Glomerular visceral epithelial cell (primary cell): ENCODE results near the gene PEX1.
"Not testable (repeated sequence)": the region's sequence is repeated elsewhere in the genome, so short reads cannot be mapped to it uniquely, and the experiment has no call there.

ENCODE experiments used
- DNase-seq: peaks from one replicate; pipeline ENCODE4 v3.0.0-alpha.2; 2016; ENCODE audit errors: extremely low spot score

PEX1 gene

GRCh38 chr7:92528188-92528957 is at the start of gene PEX1, which contains the start of gene RBM48:
TSS of gene PEX1 (minus strand) at chr7:92528520. CDS start at chr7:92528435, 85 bp downstream.
TSS of gene RBM48 (plus strand) at chr7:92528795. CDS start at chr7:92528814, 19 bp downstream.
- DNase-seq = peak; percentile 99

GRCh38 chr7:92576296-92576695 is 48.0 kb upstream of the PEX1 start:
- DNase-seq = no peak

GRCh38 chr7:92569137-92569536 is 40.8 kb upstream of the PEX1 start:
- no peak for DNase-seq

DNA sequence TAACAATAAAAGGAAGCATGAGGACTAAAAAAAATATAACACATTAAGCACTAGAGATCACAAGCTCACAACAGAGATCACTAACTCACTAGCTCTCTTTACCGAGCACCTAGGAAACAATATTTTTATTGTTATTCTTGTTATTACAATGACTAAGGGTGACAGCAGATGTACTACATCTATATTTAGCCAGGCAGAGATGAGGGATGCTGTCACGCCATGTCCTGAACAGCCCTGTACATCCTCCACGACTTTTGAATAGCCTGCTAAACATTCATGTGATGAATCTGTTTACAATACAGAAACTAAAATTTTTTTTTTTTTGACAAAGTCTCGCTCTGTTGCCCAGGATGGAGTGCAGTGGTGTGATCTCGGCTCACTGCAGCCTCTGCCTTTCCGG is 39.1 kb upstream of the PEX1 start:
- no peak for DNase-seq

DNA sequence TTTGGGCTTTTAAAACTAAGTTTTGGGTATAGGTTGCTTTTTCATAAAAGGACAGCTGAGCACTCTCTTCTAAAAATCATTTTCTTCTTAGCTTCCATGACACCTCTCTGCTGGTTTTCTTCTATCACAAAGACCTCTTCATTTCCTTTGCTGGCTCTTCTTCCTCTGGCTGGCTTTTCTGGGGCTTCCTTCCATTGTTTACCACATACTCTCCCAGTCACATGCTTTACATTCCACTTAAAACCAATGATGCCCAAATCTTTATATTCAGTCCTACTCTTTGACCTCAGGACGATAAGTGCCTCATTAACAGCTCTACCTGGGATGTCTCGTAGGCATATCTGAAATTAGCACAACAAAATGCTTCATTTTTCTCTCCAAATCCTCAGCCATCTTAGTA is 35.0 kb upstream of the PEX1 start:
- no peak for DNase-seq

GRCh38 chr7:92560602-92561001 is 32.3 kb upstream of the PEX1 start:
- DNase-seq = no peak

GRCh38 chr7:92557808-92558362 is 29.6 kb upstream of the PEX1 start:
- no peak for DNase-seq

DNA sequence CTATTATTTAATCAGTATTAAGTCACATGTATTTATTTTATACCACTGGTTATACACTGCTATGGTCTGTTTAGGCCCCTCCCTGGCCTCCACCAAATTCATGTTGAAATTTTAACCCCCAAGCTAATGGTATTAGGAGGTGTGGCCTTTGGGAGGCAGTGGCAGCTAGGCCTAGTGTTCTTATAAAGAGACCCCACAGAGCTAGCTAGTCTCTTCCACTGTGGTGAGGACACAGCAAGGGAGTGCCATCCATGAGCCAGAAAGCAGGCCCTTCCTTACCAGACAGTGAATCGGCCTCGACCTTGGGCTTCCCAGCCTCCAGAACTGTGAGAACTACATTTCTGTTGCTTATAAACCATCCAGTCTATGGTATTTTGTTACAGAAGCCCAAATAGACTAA is 28.9 kb upstream of the PEX1 start:
- DNase-seq = no peak

DNA sequence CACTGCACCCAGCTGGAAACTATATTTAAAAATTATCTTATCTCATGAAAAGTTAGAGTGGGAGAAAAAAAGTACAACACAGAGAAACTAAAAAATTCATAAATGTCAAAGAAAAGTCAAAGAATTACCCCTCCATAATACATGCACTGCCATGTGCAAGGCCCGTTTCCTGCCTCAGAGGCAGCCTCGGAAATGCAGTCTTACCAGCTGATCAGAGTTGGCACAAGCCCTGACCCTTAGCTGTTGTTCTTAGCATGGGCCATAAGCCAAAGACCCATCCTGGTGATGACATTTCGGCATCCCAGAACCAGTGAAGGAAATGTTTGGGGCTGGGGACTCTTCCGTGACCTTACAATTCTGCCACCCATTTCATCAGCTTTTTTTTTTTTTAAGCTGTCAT is 21.9 kb upstream of the PEX1 start:
- no peak for DNase-seq

DNA sequence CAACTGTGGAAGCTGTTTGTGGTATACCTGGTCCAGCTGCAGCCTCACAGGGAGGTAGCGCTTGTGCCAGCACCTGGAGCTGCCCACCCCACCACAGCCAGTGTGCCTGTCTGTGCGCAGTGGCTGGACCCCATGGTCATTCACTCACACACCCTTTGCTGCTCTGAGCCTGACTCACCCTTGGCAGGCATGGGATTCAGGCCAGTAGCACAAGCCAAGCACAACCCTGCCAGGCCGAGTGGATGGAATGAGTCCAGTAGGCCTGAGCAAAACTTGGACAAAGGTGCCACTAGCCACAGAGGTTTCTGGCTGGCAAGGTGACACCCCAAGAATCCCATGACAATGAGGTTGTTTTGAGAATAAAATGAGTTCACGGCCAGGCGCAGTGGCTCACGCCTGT is 19.3 kb upstream of the PEX1 start:
- DNase-seq = no peak

DNA sequence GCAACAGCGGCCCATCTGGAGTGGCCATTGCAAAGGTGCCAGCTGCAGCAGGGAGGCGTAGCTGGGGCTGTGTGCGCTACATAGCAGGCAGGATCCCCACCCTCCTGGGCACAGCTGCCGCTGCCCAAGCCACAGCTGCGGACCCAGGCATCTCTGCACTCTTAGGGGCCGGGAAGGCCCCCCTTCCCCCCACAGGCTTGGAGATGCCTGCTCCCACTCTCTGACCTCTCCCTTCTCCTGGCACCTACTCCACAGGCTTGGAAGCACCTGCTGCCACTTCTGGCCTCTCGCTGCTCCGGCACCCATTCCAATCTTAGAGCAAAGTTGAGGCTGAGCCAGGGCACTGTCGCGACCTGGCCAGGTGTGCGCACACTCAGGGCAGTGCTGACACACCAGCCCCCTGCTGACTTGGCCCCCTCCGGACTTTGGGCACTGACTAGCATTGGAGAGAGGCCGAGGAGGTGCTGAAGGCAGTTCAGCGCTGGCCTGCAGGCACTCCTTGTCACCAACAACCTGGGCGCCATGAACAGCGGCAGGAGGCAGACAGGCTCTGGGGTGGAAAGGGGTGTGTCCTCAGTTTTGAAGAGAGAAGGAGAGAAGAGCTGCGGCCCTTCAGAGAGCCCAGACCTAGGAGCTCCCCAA is 18.7 kb upstream of the PEX1 start:
- DNase-seq = no peak

DNA sequence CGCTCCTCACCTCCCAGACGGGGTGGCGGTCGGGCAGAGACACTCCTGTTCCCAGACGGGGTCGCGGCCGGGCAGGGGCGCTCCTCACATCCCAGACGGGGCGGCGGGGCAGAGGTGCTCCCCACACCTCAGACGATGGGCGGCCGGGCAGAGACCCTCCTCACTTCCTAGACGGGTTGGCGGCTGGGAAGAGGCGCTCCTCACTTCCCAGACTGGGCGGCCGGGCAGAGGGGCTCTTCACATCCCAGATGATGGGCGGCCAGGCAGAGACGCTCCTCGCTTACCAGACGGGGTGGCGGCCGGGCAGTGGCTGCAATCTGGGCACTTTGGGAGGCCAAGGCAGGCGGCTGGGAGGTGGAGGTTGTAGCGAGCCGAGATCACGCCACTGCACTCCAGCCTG is 16.8 kb upstream of the PEX1 start:
- DNase-seq = not testable (repeated sequence)

DNA sequence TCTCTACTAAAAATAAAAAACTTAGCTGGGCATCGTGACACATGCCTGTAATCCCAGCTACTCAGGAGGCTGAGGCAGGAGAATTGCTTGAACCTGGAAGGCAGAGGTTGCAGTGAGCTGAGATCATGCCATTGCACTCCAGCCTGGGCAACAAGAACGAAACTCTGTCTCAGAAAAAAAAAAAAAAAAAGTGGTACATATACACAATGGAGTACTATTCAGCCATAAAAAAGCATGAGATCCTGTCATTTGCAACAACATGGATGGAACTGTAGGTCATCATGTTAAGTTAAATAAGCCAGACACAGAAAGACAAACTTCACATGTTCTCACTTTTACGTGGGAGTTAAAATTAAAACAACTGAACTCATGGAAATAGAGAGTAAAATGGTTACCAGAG is 15.2 kb upstream of the PEX1 start:
- not testable (repeated sequence) for DNase-seq

DNA sequence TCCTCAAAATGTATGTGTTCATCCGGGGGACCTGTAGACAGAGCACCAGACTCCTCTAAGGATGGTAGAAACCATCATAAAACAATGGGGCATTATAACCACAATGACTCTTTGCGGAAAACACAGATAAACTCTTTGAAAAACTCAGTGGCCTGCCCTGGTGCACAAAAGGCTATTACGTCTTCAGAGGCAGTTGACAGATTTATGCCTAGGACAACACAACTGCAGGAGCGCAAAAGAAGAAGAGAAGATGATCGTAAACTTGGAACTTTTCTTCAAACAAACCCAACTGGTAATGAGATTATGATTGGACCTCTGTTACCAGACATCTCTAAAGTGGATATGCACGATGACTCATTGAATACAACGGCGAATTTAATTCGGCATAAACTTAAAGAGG is 6.3 kb upstream of the PEX1 start:
- DNase-seq = no peak

DNA sequence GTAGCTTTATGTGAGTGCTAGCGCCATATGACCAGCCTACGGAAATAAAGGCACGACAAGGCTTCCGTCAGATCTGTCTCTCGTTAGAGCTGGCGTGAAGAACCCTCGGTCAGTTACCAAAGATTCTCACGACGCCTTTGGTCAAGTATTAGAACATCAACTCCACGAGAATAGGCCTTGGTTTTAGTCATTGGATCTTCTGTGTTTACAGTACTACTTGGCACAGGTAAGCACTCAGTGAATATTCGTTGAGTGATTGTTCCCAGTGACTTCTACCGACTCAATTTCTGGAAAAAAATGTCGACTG is 591 bp upstream of the PEX1 start:
- no peak for DNase-seq

DNA sequence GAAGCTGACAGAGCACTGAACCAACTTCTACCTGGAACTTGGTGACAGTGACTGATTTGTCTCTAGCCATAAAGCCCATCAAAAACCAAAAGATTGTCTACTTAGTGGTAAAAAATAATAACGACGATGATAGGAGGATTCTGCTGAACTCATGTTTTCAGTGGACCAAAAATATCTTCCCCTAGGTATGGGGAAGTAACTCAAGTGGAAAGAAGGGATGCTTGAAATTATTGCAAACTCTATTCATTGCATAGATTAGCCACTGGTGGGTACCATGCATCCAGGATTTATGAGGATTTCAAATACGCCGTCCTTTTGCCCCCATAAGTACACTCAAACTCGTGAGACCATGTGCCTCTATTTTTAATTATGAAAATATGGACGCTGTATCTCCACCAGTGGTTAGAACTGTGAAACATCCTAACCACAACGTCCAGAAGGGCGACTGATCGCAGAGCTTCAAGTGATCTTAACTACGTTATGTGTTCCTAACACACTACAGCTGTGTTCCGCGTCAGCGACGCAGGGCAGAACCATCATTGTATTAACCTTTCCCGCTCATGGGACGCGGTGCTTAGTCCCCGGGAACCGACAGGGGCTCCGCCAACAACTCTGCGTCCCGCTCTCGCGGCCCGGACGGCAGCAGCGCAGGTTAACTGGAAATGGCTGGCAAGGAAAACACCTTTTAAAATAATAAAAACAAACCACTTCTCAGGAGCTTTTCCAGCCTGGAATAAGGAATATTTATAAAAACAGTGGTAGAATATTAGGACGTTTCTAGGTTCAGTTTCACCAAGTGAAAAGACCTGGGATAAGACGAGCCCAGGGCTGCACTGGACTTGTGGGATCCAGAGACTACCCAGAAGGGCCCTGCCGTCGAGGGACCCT is 776 bp downstream of the PEX1 start:
- DNase-seq = peak; percentile 56

- DNase-seq = no peak
Observed at GRCh38 chr7:92523110-92523509, 5.2 kb downstream of the PEX1 start.

- no peak for DNase-seq
Observed at GRCh38 chr7:92520024-92520423, 8.3 kb downstream of the PEX1 start.

DNA sequence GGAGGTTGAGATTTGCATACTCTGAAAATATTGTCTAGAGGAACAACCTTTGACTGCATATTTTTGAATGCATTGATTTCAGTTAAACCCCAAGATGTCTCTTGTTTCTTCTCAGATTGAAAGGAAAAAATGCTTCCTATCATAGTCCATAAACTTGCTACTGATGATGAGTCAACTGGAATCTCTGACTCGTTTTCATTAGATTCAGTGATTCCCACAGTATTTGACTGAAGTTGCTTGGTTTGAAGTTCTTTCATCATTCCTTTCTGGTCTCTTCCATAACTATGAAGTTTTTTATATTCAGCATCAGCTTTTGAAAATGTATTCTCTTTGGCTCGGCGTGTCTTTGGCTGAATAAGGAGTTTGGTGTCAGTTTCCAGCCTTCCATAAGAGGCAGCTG is 10.7 kb downstream of the PEX1 start:
- no peak for DNase-seq

- DNase-seq = no peak
Observed at GRCh38 chr7:92513167-92513902, 15.0 kb downstream of the PEX1 start.

GRCh38 chr7:92508946-92509345 is 19.4 kb downstream of the PEX1 start:
- DNase-seq = no peak

- no peak for DNase-seq
Observed at GRCh38 chr7:92506363-92506762, 22.0 kb downstream of the PEX1 start.
